IMR-90 (cell line): ENCODE measurements around the gene PCNX4. TPM values are rescaled to one million over a fixed set of nuclear protein-coding genes. Genes with fewer than 3 reads are reported as not detected.

Experiments
- ATAC-seq: fragments of 200-7000 bp; cut with Tn5 transposase; 2 replicates; pipeline ENCODE4 v1.9.1; 2020; ENCODE audit warnings: low read depth, mild to moderate bottlenecking, moderate library complexity
- BruUV-seq: library from RNA; stranded (reverse); fragments of 400-500 nt; replicated peaks from 2 replicates; lab custom pipeline; 2021; lab: Mats Ljungman, UMichigan
- CTCF ChIA-PET: fragments of 300-600 bp; formaldehyde crosslinking; extraction: SDS; loops from one replicate; lab custom pipeline; 2021; ENCODE audit warnings: antibody characterized with exemption; lab: Yijun Ruan, JAX
- POLR2A ChIA-PET: fragments of 300-600 bp; sonication (Branson Sonifier 250); formaldehyde crosslinking; loops from one replicate; lab custom pipeline; 2022; ENCODE audit warnings: antibody characterized with exemption; ENCODE audit not compliant: unreplicated experiment; lab: Charles Lee
- DNase-seq: peaks from one replicate; pipeline ENCODE4 v3.0.0; 2013
- H2AFZ ChIP-seq: replicated peaks from 2 replicates; pipeline ENCODE3; 2013; ENCODE audit warnings: low read length, mild to moderate bottlenecking; ENCODE audit not compliant: poor library complexity
- H2AK5ac ChIP-seq: 2 replicates; pipeline ENCODE4 v1.6.1; 2013; ENCODE audit warnings: low read depth, low read length, inconsistent platforms
- H2AK9ac ChIP-seq: replicated peaks from 2 replicates; pipeline ENCODE3; 2013; ENCODE audit warnings: mild to moderate bottlenecking, low read depth, low read length, moderate library complexity; ENCODE audit not compliant: poor library complexity
- H2BK120ac ChIP-seq: 2 replicates; pipeline ENCODE4 v1.6.1; 2013; ENCODE audit warnings: low read depth, low read length, inconsistent platforms
- H2BK15ac ChIP-seq: 3 replicates; pipeline ENCODE4 v1.6.1; 2013; ENCODE audit warnings: low read depth, low read length, inconsistent platforms
- H2BK20ac ChIP-seq: 2 replicates; pipeline ENCODE4 v1.6.1; 2013; ENCODE audit warnings: low read depth, mild to moderate bottlenecking, inconsistent platforms, low read length, moderate library complexity
- H2BK5ac ChIP-seq: 2 replicates; pipeline ENCODE4 v1.6.1; 2013; ENCODE audit warnings: mild to moderate bottlenecking, low read depth, low read length, inconsistent platforms; ENCODE audit not compliant: poor library complexity, severe bottlenecking
- H3K14ac ChIP-seq: replicated peaks from 2 replicates; pipeline ENCODE4 v1.6.1; 2013; ENCODE audit warnings: low read depth, low read length, inconsistent platforms
- H3K18ac ChIP-seq: 2 replicates; pipeline ENCODE4 v1.6.1; 2013; ENCODE audit warnings: low read depth, low read length, control low read depth
- H3K23ac ChIP-seq: 2 replicates; pipeline ENCODE4 v1.6.1; 2013; ENCODE audit warnings: low read depth, low read length, inconsistent platforms
- H3K27ac ChIP-seq: 2 replicates; pipeline ENCODE4 v1.5.1; 2013; ENCODE audit warnings: mild to moderate bottlenecking, control low read depth, low read length; ENCODE audit not compliant: insufficient read depth
- H3K27me3 ChIP-seq: 2 replicates; pipeline ENCODE4 v1.6.1; 2013; ENCODE audit warnings: low read length; ENCODE audit not compliant: control insufficient read depth, insufficient read depth
- H3K36me3 ChIP-seq: 2 replicates; pipeline ENCODE4 v1.6.1; 2013; ENCODE audit warnings: low read length, mixed read lengths; ENCODE audit not compliant: control insufficient read depth, insufficient read depth
- H3K4ac ChIP-seq: 2 replicates; pipeline ENCODE4 v1.6.1; 2013; ENCODE audit warnings: low read depth, low read length, inconsistent platforms
- H3K4me1 ChIP-seq: 2 replicates; pipeline ENCODE4 v1.6.1; 2013; ENCODE audit warnings: low read length, mixed read lengths; ENCODE audit not compliant: control insufficient read depth, insufficient read depth
- H3K4me2 ChIP-seq: 2 replicates; pipeline ENCODE4 v1.6.1; 2013; ENCODE audit warnings: low read depth, mild to moderate bottlenecking, control low read depth, low read length, moderate library complexity
- H3K4me3 ChIP-seq: 2 replicates; pipeline ENCODE4 v1.5.1; 2013; ENCODE audit warnings: low read depth, mild to moderate bottlenecking, control low read depth, low read length, moderate library complexity; ENCODE audit not compliant: insufficient read depth
- H3K56ac ChIP-seq: 2 replicates; pipeline ENCODE4 v1.6.1; 2013; ENCODE audit warnings: low read length, inconsistent platforms; ENCODE audit not compliant: insufficient read depth; ENCODE audit errors: extremely low read depth
- H3K79me1 ChIP-seq, 2 experiments: 2 replicates each; pipeline ENCODE4 v1.6.1; 2013; ENCODE audit warnings: low read length in 2 of 2, inconsistent platforms in 1 of 2, low read depth in 1 of 2
- H3K9ac ChIP-seq: 2 replicates; pipeline ENCODE4 v1.6.1; 2013; ENCODE audit warnings: low read depth, low read length, control low read depth
- H3K9me1 ChIP-seq: 2 replicates; pipeline ENCODE4 v1.6.1; 2013; ENCODE audit warnings: low read length, inconsistent platforms; ENCODE audit not compliant: insufficient read depth
- H3K9me3 ChIP-seq: 2 replicates; pipeline ENCODE4 v1.6.1; 2013; ENCODE audit warnings: low read length; ENCODE audit not compliant: control insufficient read depth, insufficient read depth
- H4K20me1 ChIP-seq: 2 replicates; pipeline ENCODE4 v1.6.1; 2013; ENCODE audit warnings: low read length, inconsistent platforms; ENCODE audit not compliant: insufficient read depth
- H4K5ac ChIP-seq: 2 replicates; pipeline ENCODE4 v1.6.1; 2013; ENCODE audit warnings: mild to moderate bottlenecking, low read depth, low read length, control low read depth
- H4K8ac ChIP-seq, 2 experiments: 2 replicates each; pipeline ENCODE4 v1.6.1; 2013; ENCODE audit warnings: low read depth in 2 of 2, low read length in 2 of 2, control low read depth in 1 of 2, inconsistent platforms in 1 of 2
- H4K91ac ChIP-seq: 2 replicates; pipeline ENCODE4 v1.6.1; 2013; ENCODE audit warnings: low read depth, low read length, inconsistent platforms; ENCODE audit not compliant: insufficient read depth
- RAD21 ChIP-seq: IDR thresholded peaks from 2 replicates; pipeline ENCODE4 v1.6.1; 2012; ENCODE audit warnings: low read length, improper control_type of control experiment
- dilution Hi-C: fragments of 300-500 bp; cut with HindIII; formaldehyde crosslinking; loops from one replicate; pipeline ENCODE4 v1.14.3; 2018; ENCODE audit warnings: low sequenced_read_pairs; ENCODE audit not compliant: unreplicated experiment
- in situ Hi-C: fragments of 300-500 bp; cut with MboI; formaldehyde crosslinking; loops from 3 replicates; pipeline ENCODE4 v1.14.3; 2019; ENCODE audit warnings: low sequenced_read_pairs, inconsistent platforms, mixed read lengths
- intact Hi-C: fragments of 100-400 bp; cut with micrococcal nuclease; formaldehyde crosslinking; loops from 2 replicates; pipeline ENCODE4 v1.10.0; 2022
- polyA plus RNA-seq, 3 experiments: library from polyadenylated mRNA; depleted of rRNA; stranded (reverse); fragments of >200 nt; gene quantifications; 2 replicates each; pipeline ENCODE4 v1.2.3, GENCODE V29; 2012; ENCODE audit warnings: low replicate concordance in 1 of 3
- total RNA-seq: library from RNA; depleted of rRNA; stranded (reverse); fragments of >200 nt; gene quantifications from 2 replicates; pipeline ENCODE4 v1.2.3, GENCODE V29; 2012

PCNX4 gene
- total and polyA plus RNA-seq, 2 of the 4 experiments (the other 2 are of a cell fraction) = 55.4 to 128 TPM

GRCh38 chr14:60199321-60199720, 107.6 kb downstream of the PCNX4 start:
- no peak overlapping the region for H2BK120ac ChIP-seq
- H2BK5ac ChIP-seq = no peak overlapping the region
- BruUV-seq = no TSS peak
- no peak for TF ChIP-seq RAD21
- H3K4ac ChIP-seq = no peak overlapping the region
- H3K27ac ChIP-seq = no peak overlapping the region
- no peak overlapping the region for H3K23ac ChIP-seq
- no peak overlapping the region for H4K91ac ChIP-seq
- peaks cover 3% of the 10 kb centered on the region for H3K27me3 ChIP-seq
- no peak overlapping the region for H3K56ac ChIP-seq
- ChIA-PET CTCF (interaction anchor here (1.1 kb wide), 1 partner anchor 12 kb away, joined by 6 read pairs; no protein-coding TSS in a partner anchor), POLR2A (no interaction called here)
- H3K9me3 ChIP-seq = no peaks in the 10 kb centered on the region
- H2AK9ac ChIP-seq = no peak overlapping the region
- in situ Hi-C loops = no loop called here
- H3K36me3 ChIP-seq = no peaks in the 10 kb centered on the region
- no peak overlapping the region for H2AFZ ChIP-seq
- no peak overlapping the region for H2AK5ac ChIP-seq
- no peaks in the 10 kb centered on the region for H3K79me1 ChIP-seq
- DNase-seq (no peak), ATAC-seq (no peak)
- H2BK15ac ChIP-seq = no peak overlapping the region
- no peaks in the 10 kb centered on the region for H3K9me1 ChIP-seq
- H2BK20ac ChIP-seq = no peak overlapping the region
- H4K5ac ChIP-seq = no peak overlapping the region
- H3K18ac ChIP-seq = no peak overlapping the region
- no peak overlapping the region for H3K4me3 ChIP-seq
- no peak overlapping the region for H3K14ac ChIP-seq
- dilution Hi-C loops = no loop called here
- H3K9ac ChIP-seq = no peak overlapping the region
- no peaks in the 10 kb centered on the region for H4K20me1 ChIP-seq
- intact Hi-C loops = no loop called here
- H4K8ac ChIP-seq = no peak overlapping the region
- H3K4me1 ChIP-seq = no peaks in the 10 kb centered on the region
- H3K4me2 ChIP-seq = no peak overlapping the region
